NT2/D1 (cell line): ENCODE measurements around the gene ACBD6.

Experiments used
- SUZ12 ChIP-seq: IDR thresholded peaks from 2 replicates; pipeline ENCODE4 v1.6.1; 2011; ENCODE audit not compliant: insufficient read length, insufficient read depth; ENCODE audit errors: extremely low read depth
- YY1 ChIP-seq: IDR thresholded peaks from 2 replicates; pipeline ENCODE4 v1.6.1; 2011; ENCODE audit not compliant: insufficient read length, insufficient read depth
- ZNF274 ChIP-seq: IDR thresholded peaks from 2 replicates; pipeline ENCODE4 v1.6.1; 2011; ENCODE audit warnings: mild to moderate bottlenecking, low read depth, low read length

- TF ChIP-seq SUZ12 (no peak), YY1 (no peak), ZNF274 (no peak)
These were observed 214.2 kb downstream of the ACBD6 start for GRCh38 chr1:180287988-180288705.
